Upper lobe of left lung (tissue), 6 donors: ENCODE results near the gene DCP1B. TPM values are rescaled to one million over a fixed set of nuclear protein-coding genes. Genes with fewer than 3 reads are reported as not detected.

ENCODE experiments used
- ATAC-seq, 2 donors: fragments of 200-7000 bp; cut with Tn5 transposase; one replicate each; pipeline ENCODE4 v1.9.1; 2022; ENCODE audit warnings: mild to moderate bottlenecking in 2 of 2, moderate library complexity in 2 of 2; ENCODE audit not compliant: low FRiP score in 2 of 2
- DNase-seq, 2 donors: peaks; one replicate each; pipeline ENCODE4 v3.0.0-alpha.2; 2019 to 2020
- H3K27ac ChIP-seq, 4 donors: fragments of 200-600 bp; sonication (generic); one replicate each; pipeline ENCODE4 v1.5.1; 2016 to 2019
- H3K27me3 ChIP-seq, 4 donors: fragments of 200-600 bp; sonication (generic); one replicate each; pipeline ENCODE4 v1.5.1; 2017 to 2019
- H3K36me3 ChIP-seq, 4 donors: fragments of 200-600 bp; sonication (generic); one replicate each; pipeline ENCODE4 v1.5.1; 2016 to 2019
- H3K4me1 ChIP-seq, 4 donors: fragments of 200-600 bp; sonication (generic); one replicate each; pipeline ENCODE4 v1.5.1; 2018 to 2019
- H3K4me3 ChIP-seq, 4 donors: fragments of 200-600 bp; sonication (generic); one replicate each; pipeline ENCODE4 v1.5.1; 2017 to 2019; ENCODE audit warnings: mild to moderate bottlenecking in 2 of 4, moderate library complexity in 1 of 4
- H3K9me3 ChIP-seq, 4 donors: fragments of 200-600 bp; sonication (generic); one replicate each; pipeline ENCODE4 v1.5.1; 2018 to 2019
- CTCF ChIP-seq, 6 experiments: fragments of 450-650 bp in 4 of 6; fragments of 200-600 bp in 2 of 6; sonication (generic) in 2 of 6; IDR thresholded peaks; one replicate each; pipeline ENCODE4 v1.5.1; 2016 to 2019; ENCODE audit warnings: antibody characterized with exemption in 6 of 6
- EP300 ChIP-seq, 4 donors: sonication (generic); formaldehyde crosslinking; IDR thresholded peaks; one replicate each; pipeline ENCODE4 v1.5.1; 2017; ENCODE audit warnings: antibody characterized with exemption in 4 of 4, control low read depth in 2 of 4
- POLR2A ChIP-seq, 4 donors: fragments of 450-650 bp; IDR thresholded peaks; one replicate each; pipeline ENCODE4 v1.5.1; 2016 to 2017; ENCODE audit warnings: antibody characterized with exemption in 4 of 4, mild to moderate bottlenecking in 2 of 4
- POLR2AphosphoS5 ChIP-seq, 2 donors: sonication (generic); formaldehyde crosslinking; IDR thresholded peaks; one replicate each; pipeline ENCODE4 v1.5.1; 2017; ENCODE audit warnings: antibody characterized with exemption in 2 of 2
- WGBS, 2 donors: methylation state at CpG; one replicate each; pipeline ENCODE4 v1.1.5; 2017 to 2018; 5-methylcytosine and 5-hydroxymethylcytosine counted together
- total RNA-seq, 6 donors: library from RNA; depleted of rRNA in 4 of 6; stranded (reverse); fragments of >200 nt in 4 of 6; gene quantifications; one replicate each; pipeline versions ENCODE4 v1.1.0 to v1.2.1, GENCODE V29; 2016 to 2021
- donor health status: DM: no; HTN: no; CAD: no; lungs with moderate emphysema.
- donor health status: DM: no; HTN: yes; CAD: no; lungs with severe emphysema.

The DCP1B gene
- total RNA-seq, 6 donors from 2014 or later: 5.5 to 30.4 (median 12.2) TPM

DNA sequence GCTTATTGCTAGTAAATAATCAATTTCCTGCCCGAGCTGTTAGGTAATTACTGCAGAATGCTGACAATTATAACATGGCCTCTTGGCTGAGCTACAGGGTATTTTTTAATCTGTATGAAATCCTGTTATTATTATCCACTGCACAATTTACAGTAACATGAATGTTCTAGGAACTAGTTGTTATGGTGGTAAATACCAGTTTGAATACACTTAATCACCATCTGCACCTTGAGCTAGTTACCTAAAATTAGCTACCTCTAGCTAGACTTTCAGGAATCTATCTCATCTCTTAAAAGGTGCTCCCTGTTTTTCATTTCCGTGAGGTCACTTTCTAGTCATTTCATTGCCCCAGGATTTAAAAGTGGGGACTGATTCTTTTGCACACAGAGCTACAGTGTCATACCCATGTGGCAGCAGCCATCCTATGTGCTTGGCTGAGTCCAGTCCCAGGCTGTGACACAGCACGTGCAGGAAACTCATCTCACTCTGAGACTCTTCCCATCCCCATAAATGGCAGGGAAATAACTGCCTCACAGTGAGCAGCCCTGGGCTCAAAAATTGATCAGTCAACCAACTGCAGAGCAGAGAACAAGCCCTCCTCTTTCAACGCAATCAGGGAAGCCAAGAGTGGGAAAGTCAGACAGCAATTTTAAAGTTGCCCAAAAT, 37.6 kb downstream of the DCP1B start:
- H3K4me1 ChIP-seq: no peaks in the 10 kb centered on the region
- no peak overlapping the region for H3K4me3 ChIP-seq
- TF ChIP-seq POLR2A (IDR thresholded peaks at IDR 0.05) (no peak), EP300 (IDR thresholded peaks at IDR 0.05) (no peak), POLR2AphosphoS5 (IDR thresholded peaks at IDR 0.05) (no peak), CTCF (IDR thresholded peaks at IDR 0.05) (no peak)
- peaks cover 4 to 46% (median 7%) of the 10 kb centered on the region in 4 donors for H3K36me3 ChIP-seq
- H3K27me3 ChIP-seq: no peaks in the 10 kb centered on the region
- DNase-seq (no peak), ATAC-seq (no peak)
- no peak overlapping the region for H3K27ac ChIP-seq
- no peaks in the 10 kb centered on the region for H3K9me3 ChIP-seq
- WGBS, 2 donors: 86 to 87% methylated on average over 4 of the region's 4 CpGs

DNA sequence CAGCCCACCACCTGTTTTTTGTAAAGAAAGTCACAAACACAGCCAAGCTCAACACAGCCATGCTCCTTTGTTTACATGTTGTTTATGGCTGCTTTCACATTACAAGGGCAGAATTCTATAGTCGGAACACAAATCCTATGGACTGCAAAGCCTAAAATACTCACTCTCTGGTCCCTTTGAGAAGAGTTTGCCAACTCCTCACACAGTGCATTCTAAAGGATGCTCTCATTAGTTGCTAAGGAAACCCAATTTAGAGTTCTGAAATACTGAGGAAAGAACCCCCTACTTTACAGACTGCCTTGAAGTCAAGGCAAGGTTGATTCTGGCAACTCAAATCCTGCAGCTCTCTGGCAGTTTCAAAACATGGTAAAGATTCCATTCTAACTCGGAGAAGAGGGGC, 38.3 kb downstream of the DCP1B start:
- Histone ChIP-seq H3K4me3 (no peak overlapping the region), H3K4me1 (no peaks in the 10 kb centered on the region), H3K36me3 (peaks cover 4 to 54% (median 11%) of the 10 kb centered on the region in 4 donors), H3K27me3 (no peaks in the 10 kb centered on the region), H3K9me3 (no peaks in the 10 kb centered on the region), H3K27ac (no peak overlapping the region)
- DNase-seq: no peak
- TF ChIP-seq POLR2AphosphoS5 (IDR thresholded peaks at IDR 0.05) (no peak), CTCF (IDR thresholded peaks at IDR 0.05) (no peak), POLR2A (IDR thresholded peaks at IDR 0.05) (no peak), EP300 (IDR thresholded peaks at IDR 0.05) (no peak)
- ATAC-seq: no peak
- WGBS, 2 donors: 92 to 93% methylated on average over 2 of the region's 2 CpGs

DNA sequence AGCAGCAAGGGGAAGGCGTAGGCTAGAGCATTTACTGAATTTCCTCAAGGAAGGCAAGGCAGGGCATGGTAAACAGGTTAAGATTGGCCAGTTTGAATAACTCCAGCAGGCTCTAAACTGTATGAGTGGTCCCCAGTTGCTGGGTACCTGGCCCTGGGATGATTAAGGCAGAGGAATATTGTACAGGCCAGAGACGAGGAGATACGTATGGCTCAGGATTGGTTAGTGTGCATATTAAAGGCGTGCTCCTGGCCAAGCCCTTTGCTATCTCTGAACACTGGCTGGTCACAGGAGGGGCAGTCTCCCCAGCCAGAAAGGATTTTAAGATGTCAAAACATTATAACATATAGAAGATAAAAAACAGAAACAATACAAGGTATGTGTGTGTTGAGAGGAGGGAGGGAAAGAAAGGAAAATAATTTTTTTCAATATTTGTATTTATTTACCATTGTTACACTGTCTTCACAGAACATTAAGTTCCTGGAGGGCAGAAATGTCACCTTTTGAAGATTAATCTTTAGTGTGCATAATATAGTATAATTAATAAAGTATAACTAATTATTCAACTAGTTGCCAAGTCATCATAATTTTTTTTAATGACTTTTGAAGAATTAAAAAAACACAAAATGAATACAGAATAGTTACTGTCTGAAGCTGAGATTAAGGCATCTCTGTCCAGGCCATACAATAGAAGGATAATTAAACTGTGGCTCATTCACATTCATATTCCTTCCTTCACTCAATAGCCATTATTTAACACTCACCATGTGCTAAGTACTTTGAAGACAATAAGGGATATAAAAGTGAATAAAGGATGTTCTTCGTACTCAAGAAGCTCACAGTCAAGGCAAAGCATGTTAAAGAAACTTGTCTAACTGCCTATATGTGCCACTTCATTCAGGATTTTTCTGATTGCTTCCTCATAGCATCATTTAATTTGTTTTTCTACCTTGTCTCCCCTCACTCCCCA, 41.9 kb downstream of the DCP1B start:
- Histone ChIP-seq H3K27me3 (no peaks in the 10 kb centered on the region), H3K4me3 (no peak overlapping the region), H3K9me3 (no peaks in the 10 kb centered on the region), H3K36me3 (peaks cover 4 to 60% (median 12%) of the 10 kb centered on the region in 4 donors), H3K4me1 (no peaks in the 10 kb centered on the region), H3K27ac (no peak overlapping the region)
- 94 to 95% methylated on average over 5 of the region's 5 CpGs for WGBS, 2 donors
- TF ChIP-seq POLR2AphosphoS5 (IDR thresholded peaks at IDR 0.05): no peak
- TF ChIP-seq EP300 (IDR thresholded peaks at IDR 0.05): no peak
- TF ChIP-seq CTCF (IDR thresholded peaks at IDR 0.05): no peak
- no peak for TF ChIP-seq POLR2A (IDR thresholded peaks at IDR 0.05)
- no peak for DNase-seq
- ATAC-seq: no peak

DNA sequence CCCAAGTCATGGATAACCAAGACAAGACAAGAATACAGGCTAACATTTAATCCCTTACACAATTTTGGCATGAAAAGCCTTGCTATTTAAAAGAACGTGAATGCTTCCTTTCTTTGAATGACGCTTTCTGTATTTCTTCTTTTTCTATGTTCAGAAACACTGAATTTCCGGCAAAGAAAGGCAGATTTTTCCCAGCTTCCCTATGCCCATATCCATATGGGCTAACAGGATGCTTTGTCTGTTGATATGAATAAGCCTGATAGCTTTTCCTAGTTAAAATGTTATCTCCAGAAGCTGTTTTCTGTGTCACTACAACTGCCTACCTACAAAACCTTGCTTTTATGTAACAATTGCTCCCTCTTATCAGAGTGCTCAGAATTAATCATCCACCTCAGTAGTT, 47.5 kb downstream of the DCP1B start:
- peaks cover 10 to 49% (median 20%) of the 10 kb centered on the region in 4 donors for H3K36me3 ChIP-seq
- no peak overlapping the region for H3K4me3 ChIP-seq
- H3K4me1 ChIP-seq: no peaks in the 10 kb centered on the region
- ATAC-seq (no peak), DNase-seq (no peak)
- no peaks in the 10 kb centered on the region for H3K9me3 ChIP-seq
- 98 to 99% methylated on average over 3 of the region's 3 CpGs for WGBS, 2 donors
- no peak overlapping the region for H3K27ac ChIP-seq
- no peak for TF ChIP-seq CTCF (IDR thresholded peaks at IDR 0.05)
- no peak for TF ChIP-seq POLR2A (IDR thresholded peaks at IDR 0.05)
- TF ChIP-seq POLR2AphosphoS5 (IDR thresholded peaks at IDR 0.05): no peak
- no peak for TF ChIP-seq EP300 (IDR thresholded peaks at IDR 0.05)
- H3K27me3 ChIP-seq: no peaks in the 10 kb centered on the region
